ENCODE measurements around the gene PRTG.

Gene PRTG

DNA sequence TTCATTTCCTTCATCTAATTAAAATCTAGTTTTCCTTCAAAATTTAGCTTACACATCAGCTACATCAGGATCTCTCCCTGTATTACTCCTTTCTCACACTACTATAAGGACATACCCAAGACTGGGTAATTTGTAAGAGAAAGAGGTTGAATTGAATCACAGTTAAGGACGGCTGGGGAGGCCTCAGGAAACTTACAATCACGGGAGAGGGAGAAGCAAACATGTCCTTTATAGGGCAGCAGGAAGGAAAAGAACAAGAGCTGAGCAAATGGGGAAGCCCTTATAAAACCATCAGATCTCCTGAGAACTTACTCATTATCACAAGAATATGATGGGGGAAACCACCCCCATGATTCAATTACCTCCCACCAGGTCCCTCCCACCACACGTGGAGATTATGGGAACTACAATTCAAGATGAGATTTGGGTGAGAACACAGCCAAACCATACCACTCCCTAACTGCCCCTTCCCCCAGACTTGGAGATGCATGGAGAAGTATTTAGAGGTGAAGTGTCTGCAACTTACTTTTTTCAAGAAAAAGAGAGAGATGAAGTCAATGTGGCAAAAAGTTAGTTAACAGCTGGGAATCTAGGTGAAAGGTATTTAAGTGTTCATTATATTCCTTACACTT lies 21.3 kb downstream of the PRTG start:
- no peak for DNase-seq (ENCODE audit: extremely low spot score)
- ChIA-PET CTCF (no interaction called here), POLR2A (no interaction called here)
- TF ChIP-seq HDGF (IDR thresholded peaks at IDR 0.05; ENCODE audit: borderline replicate concordance) (no peak), PKNOX1 (IDR thresholded peaks at IDR 0.05) (no peak), BHLHE40 (IDR thresholded peaks at IDR 0.05; ENCODE audit: borderline replicate concordance) (no peak), FOXA1 (IDR thresholded peaks at IDR 0.05) (no peak), LEF1 (IDR thresholded peaks at IDR 0.05; ENCODE audit: borderline replicate concordance) (no peak), ELF4 (IDR thresholded peaks at IDR 0.05) (no peak)

DNA sequence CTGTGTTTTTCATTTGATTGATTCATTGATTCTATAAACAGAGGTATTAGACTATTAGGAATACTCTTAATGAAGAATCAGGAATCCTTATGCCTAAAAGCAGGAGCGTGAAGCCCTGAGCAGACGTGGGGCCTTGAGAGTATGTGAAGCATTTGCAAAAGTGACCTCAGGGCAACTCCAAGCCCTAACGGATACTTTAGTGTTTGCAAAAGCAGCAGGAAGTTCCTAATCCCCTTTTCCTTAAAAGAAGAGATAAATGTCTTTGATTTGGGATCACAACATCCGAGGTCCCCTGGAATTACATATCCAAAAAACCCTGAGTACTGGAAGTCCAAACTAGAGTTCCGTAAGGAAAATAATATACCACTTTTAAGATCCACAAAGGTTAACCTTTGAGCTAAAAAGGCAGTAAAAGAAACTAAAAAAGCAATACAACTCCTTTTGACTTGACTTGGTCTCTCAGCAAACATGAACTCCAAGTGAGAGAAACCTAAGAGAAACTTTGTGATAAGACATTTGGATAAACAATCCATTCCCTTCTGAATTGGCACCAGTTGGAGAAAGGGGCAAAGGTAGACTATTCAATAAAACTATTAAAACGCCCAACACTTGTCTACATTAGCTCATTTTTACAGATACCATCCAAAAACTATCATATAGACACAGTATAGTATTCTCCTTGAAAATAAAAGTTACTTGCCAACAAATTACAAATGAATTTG lies 27.4 kb downstream of the PRTG start:
- ChIA-PET CTCF (interaction anchor here (0.6 kb wide), 1 partner anchor 65 kb away, joined by 3 read pairs; no protein-coding TSS in a partner anchor), POLR2A (no interaction called here)
- no peak for DNase-seq (ENCODE audit: extremely low spot score)
- TF ChIP-seq FOXM1 (IDR thresholded peaks at IDR 0.05; ENCODE audit: borderline replicate concordance) (no peak), TARDBP (IDR thresholded peaks at IDR 0.05) (no peak), NFRKB (IDR thresholded peaks at IDR 0.05) (no peak), BHLHE40 (IDR thresholded peaks at IDR 0.05; ENCODE audit: borderline replicate concordance) (no peak), ARNT (IDR thresholded peaks at IDR 0.05) (no peak), FOXK2 (IDR thresholded peaks at IDR 0.05) (no peak), PKNOX1 (IDR thresholded peaks at IDR 0.05) (no peak), CTBP1 (IDR thresholded peaks at IDR 0.05; ENCODE audit: borderline replicate concordance) (no peak), ELF4 (IDR thresholded peaks at IDR 0.05) (no peak), SUZ12 (IDR thresholded peaks at IDR 0.05) (no peak), SP1 (IDR thresholded peaks at IDR 0.05) (no peak), FOXA1 (IDR thresholded peaks at IDR 0.05) (no peak), L3MBTL2 (conservative IDR thresholded peaks at IDR 0.05) (no peak), LEF1 (IDR thresholded peaks at IDR 0.05; ENCODE audit: borderline replicate concordance) (no peak), ZNF384 (IDR thresholded peaks at IDR 0.05) (no peak)

DNA sequence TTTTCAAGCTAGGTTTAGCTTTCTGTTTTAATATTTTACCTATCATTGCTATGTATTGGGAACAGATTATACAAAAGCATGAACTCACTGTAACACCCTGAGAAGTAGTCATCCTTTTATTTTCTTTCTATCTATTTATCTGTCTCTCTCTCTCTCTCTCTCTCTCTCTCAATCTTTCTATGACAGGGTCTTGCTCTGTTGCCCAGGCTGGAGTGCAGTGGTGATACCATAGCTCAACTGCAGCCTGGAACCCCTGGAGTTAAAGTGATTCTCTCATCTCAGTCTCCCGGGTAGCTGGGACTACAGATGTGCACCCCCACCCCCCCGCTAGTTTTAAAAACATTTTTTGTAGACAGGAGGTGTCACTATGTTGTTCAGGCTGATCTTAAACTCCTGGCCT lies 28.9 kb downstream of the PRTG start:
- ChIA-PET CTCF (interaction anchor here (0.7 to 0.8 kb wide), 2 partner anchors 35 to 61 kb away, joined by 4 read pairs; no protein-coding TSS in a partner anchor), POLR2A (no interaction called here)
- DNase-seq (ENCODE audit: extremely low spot score) = no peak
- TF ChIP-seq ELF4 (IDR thresholded peaks at IDR 0.05) (no peak), NFRKB (IDR thresholded peaks at IDR 0.05) (no peak), ZNF384 (IDR thresholded peaks at IDR 0.05) (no peak), TARDBP (IDR thresholded peaks at IDR 0.05) (no peak), FOXM1 (IDR thresholded peaks at IDR 0.05; ENCODE audit: borderline replicate concordance) (no peak), SP1 (IDR thresholded peaks at IDR 0.05) (no peak)

DNA sequence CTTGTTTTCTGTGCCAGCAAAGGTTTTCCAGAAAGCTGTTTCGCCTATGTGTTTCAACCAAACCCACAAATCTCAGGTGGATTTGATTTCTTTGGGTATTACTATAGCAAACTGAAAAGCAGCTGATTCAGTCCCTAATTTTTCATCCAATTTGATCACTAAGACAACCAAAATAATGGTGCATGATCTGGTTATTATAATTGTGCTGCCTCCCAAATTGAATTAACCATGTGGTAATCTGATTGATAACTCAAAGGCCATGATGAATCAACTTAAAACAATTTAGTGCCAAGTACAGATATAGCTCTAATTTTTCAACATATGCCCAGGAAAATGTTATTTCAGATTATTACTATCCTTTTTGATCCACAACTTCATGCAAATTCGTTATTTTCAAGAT lies 30.6 kb downstream of the PRTG start:
- no peak for DNase-seq (ENCODE audit: extremely low spot score)
- POLR2A ChIA-PET = no interaction called here
- CTCF ChIA-PET = no interaction called here
- TF ChIP-seq BHLHE40 (IDR thresholded peaks at IDR 0.05; ENCODE audit: borderline replicate concordance) = no peak
- TF ChIP-seq FOXM1 (IDR thresholded peaks at IDR 0.05; ENCODE audit: borderline replicate concordance) = no peak
- TF ChIP-seq ARNT (IDR thresholded peaks at IDR 0.05) = no peak
- TF ChIP-seq LEF1 (IDR thresholded peaks at IDR 0.05; ENCODE audit: borderline replicate concordance) = no peak
- no peak for TF ChIP-seq ZNF384 (IDR thresholded peaks at IDR 0.05)
- no peak for TF ChIP-seq SP1 (IDR thresholded peaks at IDR 0.05)
- no peak for TF ChIP-seq TARDBP (IDR thresholded peaks at IDR 0.05)
- no peak for TF ChIP-seq HDGF (IDR thresholded peaks at IDR 0.05; ENCODE audit: borderline replicate concordance)
- TF ChIP-seq FOXA1 (IDR thresholded peaks at IDR 0.05) = no peak
- no peak for TF ChIP-seq SUZ12 (IDR thresholded peaks at IDR 0.05)
- no peak for TF ChIP-seq CTBP1 (IDR thresholded peaks at IDR 0.05; ENCODE audit: borderline replicate concordance)
- no peak for TF ChIP-seq L3MBTL2 (conservative IDR thresholded peaks at IDR 0.05)
- TF ChIP-seq ELF4 (IDR thresholded peaks at IDR 0.05) = no peak
- TF ChIP-seq NFRKB (IDR thresholded peaks at IDR 0.05) = no peak
- no peak for TF ChIP-seq PKNOX1 (IDR thresholded peaks at IDR 0.05)
- no peak for TF ChIP-seq FOXK2 (IDR thresholded peaks at IDR 0.05)

DNA sequence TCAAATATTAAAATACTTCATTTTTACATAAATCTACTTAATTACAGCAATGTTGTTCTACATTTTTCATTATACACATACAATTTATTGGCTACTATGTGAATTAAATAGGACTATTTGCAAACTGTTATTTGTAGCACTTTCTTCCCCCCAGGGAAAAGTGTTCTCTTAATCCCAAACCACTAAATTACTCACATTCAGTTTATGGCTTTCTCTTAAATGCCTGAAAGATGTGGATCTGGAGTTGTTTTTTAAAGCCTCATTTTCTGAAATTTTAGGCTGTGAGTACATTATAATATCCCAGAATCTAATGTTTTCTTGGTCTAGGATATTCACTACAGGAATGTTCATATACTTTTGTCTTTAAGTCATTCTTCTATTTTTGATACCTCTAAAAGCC lies 32.7 kb downstream of the PRTG start:
- ChIA-PET CTCF (no interaction called here), POLR2A (no interaction called here)

More for the DNA sequence above, 32.7 kb downstream of the PRTG start:
- DNase-seq (ENCODE audit: extremely low spot score) = no peak
- no peak for TF ChIP-seq PKNOX1 (IDR thresholded peaks at IDR 0.05)

Data from HEK293T (cell line).